ENCODE data around the gene KCTD3.

KCTD3 gene

GRCh38 chr1:215557504-215557903 is 9.6 kb upstream of the KCTD3 start:
- DNase-seq: no peak

GRCh38 chr1:215557992-215558626 is 9.0 kb upstream of the KCTD3 start:
- DNase-seq: no peak

- DNase-seq: peak; percentile 61
These were observed 591 bp downstream of the KCTD3 start for GRCh38 chr1:215567491-215568298.

DNA sequence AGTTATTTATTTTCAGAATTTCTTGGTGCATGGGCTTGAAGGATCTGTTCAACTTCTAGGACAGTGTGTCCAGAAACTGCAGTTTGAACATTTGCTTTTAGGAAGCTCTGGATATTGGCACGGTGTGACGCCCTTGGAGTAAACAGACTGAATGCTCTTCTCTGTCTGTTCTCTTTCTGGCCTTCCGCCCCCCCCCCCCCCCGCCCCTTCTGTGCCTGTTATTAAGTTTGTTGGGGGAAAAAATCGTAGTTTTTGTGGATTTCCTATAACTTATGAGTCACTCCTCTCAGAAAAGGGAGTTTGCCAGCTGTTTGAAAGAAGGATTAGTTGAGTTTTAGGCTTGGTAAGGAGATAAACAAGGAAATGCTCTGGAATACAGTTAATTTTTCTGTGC is 1.2 kb downstream of the KCTD3 start:
- peak; percentile 46 for DNase-seq

- DNase-seq: no peak
These were observed 3.1 kb downstream of the KCTD3 start for GRCh38 chr1:215569986-215570824.

DNA sequence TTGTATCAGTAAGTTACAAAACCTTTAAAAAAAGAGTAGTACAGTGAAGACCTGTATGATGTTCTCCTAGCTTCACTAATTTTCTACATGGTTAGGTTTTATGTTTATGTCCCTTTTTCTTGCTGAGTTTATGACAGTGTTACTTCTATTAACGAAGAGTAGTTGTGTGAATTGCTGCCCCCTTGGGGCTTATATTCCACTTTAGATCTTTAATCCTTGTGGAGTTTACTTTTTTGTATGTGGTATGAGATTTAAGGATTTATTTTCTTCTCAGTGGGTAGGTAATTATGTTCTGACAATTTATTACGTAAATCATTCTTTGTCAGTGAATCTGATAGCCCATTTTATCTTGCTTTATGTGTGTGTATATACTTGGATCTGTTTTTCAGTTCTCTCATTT is 14.8 kb downstream of the KCTD3 start:
- DNase-seq: no peak

- DNase-seq: no peak
These were observed 16.2 kb downstream of the KCTD3 start for GRCh38 chr1:215583185-215583749.

DNA sequence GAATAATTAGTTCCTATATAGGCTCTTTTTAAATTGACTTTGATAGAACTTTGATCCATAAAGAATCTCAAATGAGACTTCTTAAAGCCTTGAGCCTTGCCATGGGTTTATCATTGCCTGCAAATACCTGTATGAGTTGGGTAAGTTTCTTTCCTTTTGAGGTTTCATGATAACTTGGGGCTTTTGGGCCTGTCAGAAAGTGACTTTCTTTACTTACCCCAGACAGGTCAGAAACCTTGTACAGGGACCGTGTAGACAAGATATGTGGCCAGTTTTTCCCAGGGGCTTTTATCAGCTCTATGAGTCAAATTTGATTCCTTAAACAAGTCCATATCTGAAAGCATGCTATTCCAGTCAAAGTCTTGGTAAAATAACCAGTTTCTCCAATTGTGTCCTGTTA is 17.3 kb downstream of the KCTD3 start:
- DNase-seq: no peak

GRCh38 chr1:215589650-215590435 is 22.7 kb downstream of the KCTD3 start:
- no peak for DNase-seq

- DNase-seq: no peak
These were observed 23.8 kb downstream of the KCTD3 start for GRCh38 chr1:215590779-215591491.

DNA sequence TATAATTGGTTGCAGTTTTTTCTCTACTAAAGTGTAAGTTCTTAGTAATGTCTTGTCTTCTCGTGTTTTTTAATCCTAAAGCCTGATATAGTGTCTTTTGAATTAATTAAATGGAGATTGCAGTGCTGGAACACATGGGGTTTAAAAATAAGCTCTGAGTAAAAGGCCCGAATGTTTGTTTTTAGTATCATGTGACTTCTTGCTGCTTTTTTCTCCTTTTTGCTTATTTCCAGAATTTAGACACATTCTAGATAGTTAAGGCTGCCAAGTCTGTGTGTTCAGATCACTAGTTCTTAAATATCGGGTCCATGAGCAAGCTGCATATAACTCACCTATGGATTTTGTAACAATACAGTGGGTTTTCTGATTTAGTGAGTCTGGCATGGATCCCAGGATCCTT is 27.5 kb downstream of the KCTD3 start:
- DNase-seq: peak; percentile 48

- no peak for DNase-seq
These were observed 28.1 kb downstream of the KCTD3 start for GRCh38 chr1:215595231-215595630.

DNA sequence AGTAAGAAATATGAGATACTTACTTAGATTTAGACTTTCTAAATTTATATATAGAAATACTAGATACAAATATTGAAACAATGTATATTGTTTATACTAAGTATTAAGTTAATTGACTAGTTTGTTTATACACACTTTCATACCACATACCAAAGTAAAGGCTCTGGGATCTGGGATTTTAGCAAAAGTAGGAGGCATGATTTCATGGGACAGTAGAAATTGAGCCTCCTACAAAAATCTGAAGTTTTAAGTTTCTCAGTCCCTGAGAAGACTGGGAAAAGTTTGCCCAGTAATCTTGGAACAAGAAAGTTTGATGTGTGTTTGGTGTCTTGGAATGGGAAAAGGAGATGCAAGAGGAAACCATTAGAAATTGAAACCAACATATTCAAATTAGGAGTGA is 30.9 kb downstream of the KCTD3 start:
- DNase-seq: no peak

- DNase-seq: peak; percentile 34
These were observed 32.4 kb downstream of the KCTD3 start for GRCh38 chr1:215599418-215600074.

- DNase-seq: no peak
These were observed 33.2 kb downstream of the KCTD3 start for GRCh38 chr1:215600258-215600792.

- DNase-seq: no peak
These were observed 33.8 kb downstream of the KCTD3 start for GRCh38 chr1:215600867-215601266.

DNA sequence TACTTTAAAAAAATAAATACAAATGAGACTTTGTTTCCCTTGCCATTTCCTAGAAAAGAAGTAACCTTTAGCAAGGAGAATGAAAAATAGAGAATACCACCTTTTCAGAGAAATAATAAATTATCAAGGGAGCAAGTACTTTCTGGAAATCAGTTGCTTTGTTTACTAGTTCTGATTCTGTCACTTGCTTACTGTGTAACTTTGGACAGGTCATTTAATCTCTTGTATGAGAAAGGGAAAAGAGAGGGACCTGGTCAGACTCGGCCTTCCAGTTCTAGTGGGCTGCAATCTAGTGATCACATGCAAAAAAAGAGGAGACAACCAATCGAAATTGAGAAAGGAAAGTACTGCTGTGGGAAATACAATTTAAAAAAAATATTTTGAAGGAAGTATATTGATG is 34.2 kb downstream of the KCTD3 start:
- DNase-seq: no peak

DNA sequence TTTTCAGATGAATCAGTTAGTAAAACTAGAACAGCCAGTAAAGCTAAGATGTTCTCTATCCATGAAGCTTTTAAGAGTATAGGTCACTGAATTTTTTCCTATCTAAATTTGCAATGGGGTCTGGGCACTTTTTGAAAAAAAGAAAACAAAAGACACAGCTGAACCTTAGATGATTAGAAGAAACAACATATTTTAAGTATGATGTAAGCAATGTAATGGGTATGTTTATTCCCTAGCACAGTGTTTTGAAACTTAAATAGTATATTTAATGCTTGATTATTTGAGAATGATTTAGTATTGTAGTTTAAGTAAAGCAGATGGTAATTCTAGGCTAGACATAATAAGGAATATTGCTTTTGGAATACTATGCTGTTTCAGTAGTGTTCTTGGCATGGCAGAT is 36.2 kb downstream of the KCTD3 start:
- DNase-seq: no peak

- DNase-seq: no peak
These were observed 38.0 kb downstream of the KCTD3 start for GRCh38 chr1:215605011-215605621.

DNA sequence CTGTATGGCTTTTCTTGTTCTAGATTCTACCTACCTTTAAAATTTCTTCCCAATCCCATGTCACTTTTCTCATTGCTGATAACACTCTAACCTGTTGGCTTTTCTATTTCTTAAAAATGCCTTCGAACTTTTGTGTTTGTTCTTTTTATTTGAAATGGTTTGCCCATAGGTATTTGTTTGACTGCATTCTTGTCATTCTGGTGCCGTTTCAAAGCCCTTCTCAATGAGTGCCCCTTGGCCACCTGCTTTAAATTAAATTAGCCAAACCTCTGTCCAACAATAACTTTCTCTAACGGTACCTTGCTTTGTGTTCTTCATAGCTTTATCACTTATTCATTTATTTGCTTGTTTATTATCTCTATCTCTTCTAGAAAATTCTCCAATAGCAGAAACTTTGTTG is 38.9 kb downstream of the KCTD3 start:
- DNase-seq: no peak

Data from NCI-H345 (cell line).